ENCODE results near the gene ARMC6.
"Not testable (repeated sequence)": the region's sequence is repeated elsewhere in the genome, so short reads cannot be mapped to it uniquely, and the experiment has no call there.

ARMC6 gene

GRCh38 chr19:19078801-19079200 is 45.4 kb downstream of the ARMC6 start:
- DNase-seq: no peak

GRCh38 chr19:19079571-19079970 is 46.2 kb downstream of the ARMC6 start:
- no peak for DNase-seq

GRCh38 chr19:19081642-19082151 is 48.3 kb downstream of the ARMC6 start:
- DNase-seq: no peak

DNA sequence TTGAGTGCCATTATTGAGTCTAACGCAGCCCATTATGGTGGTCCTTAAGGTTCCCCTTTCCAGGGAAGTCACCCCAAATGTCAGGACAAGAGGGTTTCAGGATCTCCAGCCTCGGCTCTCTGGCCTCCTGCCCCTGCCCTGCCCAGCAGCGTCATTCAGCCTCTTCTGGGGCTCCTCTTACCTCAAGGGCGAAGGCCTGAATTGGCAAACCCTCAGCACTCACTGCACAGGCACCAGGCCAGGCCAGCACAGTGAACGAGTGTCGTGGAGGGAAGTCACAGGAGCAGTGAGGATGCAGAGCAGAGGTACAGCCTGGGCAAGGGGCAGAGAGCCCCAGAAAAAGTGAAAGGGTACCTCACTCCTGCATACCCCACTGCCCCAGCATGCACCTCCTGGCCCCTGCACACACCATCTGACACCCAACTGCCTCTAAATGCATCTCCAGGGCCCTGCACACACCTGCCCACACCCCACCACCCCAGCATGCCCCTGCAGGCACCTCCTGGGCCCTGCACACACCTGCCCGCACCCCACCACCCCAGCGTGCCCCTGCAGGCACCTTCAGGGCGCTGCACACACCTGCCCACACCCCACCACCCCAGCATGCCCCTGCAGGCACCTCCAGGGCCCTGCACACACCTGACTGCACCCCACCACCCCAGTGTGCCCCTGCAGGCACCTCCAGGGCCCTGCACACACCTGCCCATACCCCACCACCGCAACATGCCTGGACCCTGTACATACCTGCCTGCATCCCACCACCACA is 50.2 kb downstream of the ARMC6 start:
- no peak for DNase-seq

- no peak for DNase-seq
These were observed 54.3 kb downstream of the ARMC6 start for GRCh38 chr19:19087676-19088075.

DNA sequence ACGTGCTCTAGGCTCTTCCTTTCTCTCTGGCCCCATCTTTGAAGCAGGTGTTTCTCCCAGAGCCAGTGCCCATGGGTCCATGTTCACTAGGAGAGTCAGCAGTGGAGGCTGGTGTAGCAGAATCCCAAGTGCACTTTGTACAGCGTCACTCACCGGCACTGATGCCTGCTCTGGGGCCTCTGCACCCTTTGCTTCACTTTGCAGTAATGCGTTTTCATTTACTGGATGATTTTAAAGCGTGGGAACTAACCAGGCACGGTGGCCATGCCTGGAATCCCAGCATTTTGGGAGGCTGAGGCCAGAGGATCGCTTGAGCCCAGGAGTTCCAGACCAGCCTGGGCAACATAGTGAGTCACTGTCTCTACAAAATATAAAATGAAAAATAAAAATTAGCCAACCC is 61.1 kb downstream of the ARMC6 start:
- DNase-seq: no peak

DNA sequence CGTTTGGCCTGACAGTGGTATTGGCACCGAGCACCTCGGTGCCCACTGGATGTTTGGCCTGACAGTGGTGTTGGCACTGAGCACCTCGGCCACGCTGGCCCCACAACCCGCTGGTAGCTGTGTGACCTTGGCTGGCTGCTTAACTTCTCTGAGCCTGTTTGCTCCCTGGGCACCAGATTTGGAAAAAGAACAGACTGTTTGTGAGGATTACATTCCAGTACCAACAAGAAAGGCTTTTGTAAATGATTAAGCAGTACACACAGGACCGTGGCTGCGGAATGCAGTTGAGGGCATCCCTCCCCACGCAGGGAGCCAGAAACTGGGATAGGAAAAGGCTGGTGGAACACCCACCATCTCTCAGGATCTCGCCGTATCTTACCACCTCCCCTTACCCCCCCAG is 62.3 kb downstream of the ARMC6 start:
- no peak for DNase-seq

DNA sequence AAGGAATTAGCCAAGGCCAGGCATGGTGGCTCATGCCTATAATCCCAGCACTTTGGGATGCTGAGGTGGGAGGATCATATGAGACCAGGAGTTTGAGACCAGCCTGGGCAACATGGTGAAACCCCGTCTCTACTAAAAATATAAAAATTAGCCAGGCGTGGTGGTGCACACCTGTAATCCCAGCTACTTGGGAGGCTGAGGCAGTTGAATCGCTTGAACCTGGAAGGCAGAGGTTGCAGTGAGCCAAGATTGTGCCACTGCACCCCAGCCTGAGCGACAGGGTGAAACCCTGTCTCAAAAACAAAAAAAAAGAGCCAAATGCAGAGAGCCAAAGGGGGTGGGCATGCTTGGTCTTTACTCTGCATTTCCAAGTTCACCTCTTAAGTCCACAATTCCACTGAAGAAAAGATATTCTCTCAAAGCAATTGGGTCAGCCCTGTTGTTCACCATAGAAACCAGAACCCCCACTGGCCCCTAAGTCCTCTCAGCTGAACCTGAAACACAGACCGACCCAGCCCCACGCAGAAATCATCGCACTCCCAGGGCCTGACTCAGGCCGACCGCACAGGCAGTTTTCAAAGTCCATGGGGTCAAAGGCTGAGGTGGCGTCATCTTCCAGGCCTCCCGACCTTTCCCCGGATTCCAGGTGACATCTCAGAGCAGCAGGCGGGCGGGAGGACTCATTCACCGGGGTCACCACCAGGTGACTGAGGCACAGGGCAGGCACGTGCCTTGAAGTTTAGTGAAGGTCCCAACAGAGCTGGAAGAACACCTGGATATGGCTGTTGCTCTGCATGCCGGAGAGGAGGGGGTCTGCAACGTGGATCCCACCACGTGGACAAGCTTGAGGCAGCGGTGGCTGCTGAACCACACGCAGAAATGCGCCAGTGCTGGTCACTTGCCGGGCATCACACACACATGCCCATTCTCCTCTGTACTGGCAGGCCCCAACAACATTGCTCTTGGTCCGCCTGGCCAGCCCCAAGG is 63.5 kb downstream of the ARMC6 start:
- no peak for DNase-seq

DNA sequence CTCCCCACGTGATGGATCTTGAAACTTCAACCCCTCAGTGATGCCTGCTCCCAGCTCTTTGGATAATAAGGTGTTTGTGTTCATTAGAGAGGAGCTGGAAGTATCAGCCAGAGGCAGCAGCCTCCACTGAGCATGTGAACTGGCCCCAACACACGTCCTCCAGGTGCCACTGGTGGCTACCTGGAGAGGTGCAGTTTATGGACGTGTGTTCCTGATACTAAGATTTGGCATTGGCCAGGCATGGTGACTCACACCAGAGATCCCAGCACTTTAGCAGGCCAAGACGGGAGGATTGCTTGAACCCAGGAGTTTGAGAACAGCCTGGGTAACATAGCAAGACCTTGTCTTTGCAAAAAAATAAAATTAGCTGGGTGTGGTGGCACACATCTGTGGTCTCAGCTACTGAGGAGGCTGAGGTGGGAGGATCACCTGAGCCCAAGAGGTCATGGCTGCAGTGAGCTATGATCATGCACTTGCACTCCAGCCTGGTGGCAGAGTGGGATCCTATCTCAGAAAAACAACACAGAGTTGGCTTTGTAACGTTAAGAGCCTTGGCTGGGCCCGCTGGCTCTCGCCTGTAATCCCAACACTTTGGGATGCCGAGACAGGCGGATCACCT is 64.8 kb downstream of the ARMC6 start:
- no peak for DNase-seq

DNA sequence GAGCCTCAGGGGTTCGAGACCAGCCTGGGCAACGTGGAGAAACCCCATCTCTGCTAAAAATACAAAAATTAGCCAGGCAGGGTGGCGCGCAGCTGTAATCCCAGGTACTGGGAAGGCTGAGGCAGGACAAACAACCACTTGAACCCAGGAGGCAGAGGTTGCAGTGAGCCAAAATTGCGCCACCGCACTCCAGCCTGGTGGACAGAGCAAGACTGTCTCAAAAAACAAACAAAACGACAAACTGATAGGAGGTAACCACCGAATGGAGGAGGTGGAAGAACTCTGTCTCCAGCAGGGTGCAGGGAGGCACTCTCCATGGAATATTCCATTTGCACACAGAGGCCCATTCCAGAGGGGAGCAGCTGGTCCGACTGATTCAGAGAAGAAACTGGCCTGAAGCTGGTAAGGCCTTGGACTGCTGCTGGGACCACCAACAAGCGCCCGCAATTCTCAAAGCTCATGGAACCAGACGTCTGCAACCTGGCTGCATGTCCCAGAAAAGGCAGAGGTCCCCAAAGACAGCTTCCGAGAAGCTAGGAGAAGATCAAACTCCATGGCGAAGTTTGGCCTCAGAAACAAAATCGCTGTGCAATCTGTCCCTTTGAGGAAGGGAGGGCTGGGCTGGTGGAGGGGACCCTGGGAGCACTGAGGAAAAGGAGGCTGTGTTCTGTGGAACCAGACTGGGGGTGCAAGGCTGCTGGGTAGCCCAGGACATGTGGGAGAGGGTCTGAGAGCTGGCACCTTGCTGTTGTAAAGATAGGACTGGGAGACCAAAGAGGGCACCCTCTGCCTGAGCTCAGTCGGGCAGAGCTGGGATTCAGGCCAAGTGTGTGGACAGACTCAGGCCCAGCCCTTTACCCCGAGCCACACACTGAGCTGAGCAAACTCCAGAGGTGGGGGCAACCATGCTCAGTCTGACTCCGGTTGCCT is 65.6 kb downstream of the ARMC6 start:
- no peak for DNase-seq

GRCh38 chr19:19101540-19101939 is 68.1 kb downstream of the ARMC6 start:
- no peak for DNase-seq

DNA sequence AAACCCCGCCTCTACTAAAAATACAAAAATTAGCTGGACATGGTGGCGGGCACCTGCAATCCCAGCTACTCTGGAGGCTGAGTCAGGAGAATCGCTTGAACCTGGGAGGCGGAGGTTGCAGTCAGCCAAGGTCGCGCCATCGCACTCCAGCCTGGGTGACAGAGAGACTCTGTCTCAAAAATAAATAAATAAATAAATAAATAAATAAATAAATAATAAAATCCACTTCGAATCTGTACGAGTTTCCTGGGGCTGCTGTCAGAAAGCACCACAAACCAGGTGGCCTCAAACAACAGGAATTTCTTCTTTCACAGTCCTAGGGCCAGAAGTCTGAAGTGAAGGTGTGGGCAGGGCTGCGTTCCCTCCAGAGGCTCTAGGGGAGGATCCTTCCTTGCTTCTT is 69.2 kb downstream of the ARMC6 start:
- DNase-seq: not testable (repeated sequence)

- DNase-seq: no peak
These were observed 69.8 kb downstream of the ARMC6 start for GRCh38 chr19:19103167-19103566.

DNA sequence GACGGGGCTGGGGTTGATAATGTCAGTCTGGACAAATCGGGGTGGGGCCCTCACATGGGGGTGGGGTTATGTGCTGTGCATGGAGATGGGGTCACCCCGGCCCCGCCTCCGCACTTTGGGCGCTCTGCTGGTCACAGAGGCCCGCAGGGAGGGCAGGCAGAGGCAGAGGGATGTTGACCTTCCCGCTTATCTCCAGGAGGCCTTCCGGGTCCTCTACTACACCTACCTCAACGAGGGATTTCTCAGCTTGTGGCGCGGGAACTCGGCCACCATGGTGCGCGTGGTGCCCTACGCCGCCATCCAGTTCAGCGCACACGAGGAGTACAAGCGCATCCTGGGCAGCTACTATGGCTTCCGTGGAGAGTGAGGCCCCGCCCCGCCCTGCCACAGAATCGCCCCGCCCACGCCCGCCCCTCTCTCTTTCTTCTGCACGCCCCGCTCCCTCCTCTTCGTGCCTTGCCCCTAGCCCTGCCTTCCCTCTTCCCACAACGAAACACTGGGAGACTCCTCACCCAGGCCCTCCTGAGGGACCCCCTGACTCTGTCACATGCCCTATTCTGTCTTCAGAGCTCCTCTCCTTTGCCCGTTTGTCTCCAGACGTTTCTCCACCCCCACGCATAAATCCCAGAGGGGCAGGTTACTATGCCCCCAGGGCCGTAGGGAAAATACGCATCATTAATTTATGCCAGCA is 72.1 kb downstream of the ARMC6 start:
- peak; percentile 86 for DNase-seq

DNA sequence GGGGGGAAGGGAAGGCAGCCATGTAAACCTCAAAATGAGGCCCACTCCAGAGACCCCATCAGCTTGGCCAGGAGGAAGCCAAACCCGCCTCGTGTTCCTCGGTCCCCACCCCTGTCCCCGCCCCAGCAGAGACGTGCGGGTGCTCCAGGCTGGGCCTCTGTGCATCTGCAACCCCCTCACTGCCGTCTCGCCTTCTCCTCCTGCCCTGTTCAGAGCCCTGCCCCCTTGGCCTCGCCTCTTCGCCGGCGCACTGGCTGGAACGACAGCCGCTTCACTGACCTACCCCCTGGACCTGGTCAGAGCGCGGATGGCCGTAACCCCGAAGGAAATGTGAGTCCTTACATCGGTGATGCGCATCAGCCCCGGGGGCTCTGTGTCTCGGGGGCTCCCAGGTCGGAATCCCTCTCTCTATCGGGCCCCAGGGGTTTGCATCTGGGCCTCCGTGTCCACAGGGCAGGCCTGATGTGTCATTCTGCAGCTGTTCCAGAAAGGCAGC is 72.7 kb downstream of the ARMC6 start:
- DNase-seq: no peak

DNA sequence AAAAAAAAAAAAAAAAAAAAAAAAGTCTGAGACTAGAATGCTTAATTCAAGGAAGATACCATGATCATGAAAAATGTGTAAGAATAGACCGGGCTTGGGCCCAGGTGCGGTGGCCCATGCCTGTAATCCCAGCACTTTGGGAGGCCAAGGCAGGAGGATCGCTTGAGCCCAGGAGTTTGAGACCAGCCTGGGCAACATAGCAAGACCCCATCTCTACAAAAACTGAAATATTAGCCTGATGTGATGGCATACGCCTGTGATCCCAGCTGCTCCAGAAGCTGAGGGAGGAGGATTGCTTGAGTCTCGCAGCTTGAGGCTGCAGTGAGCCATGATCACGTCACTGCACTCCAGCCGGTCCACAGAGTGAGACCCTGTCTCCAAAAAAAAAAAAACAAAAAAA is 73.5 kb downstream of the ARMC6 start:
- not testable (repeated sequence) for DNase-seq

GRCh38 chr19:19107654-19108053 is 74.3 kb downstream of the ARMC6 start:
- no peak for DNase-seq
